ENCODE measurements around the gene RASL12. TPM values are rescaled to one million over a fixed set of nuclear protein-coding genes. Genes with fewer than 3 reads are reported as not detected.
A peak's percentile ranks its signal among the peaks of the same experiment; 100 is the strongest.

Gene RASL12
- total and polyA plus RNA-seq, 2 of the 8 experiments (the other 6 are each of a cell fraction or from before 2014, with no cell fraction given): 9.5 to 10.3 TPM

DNA sequence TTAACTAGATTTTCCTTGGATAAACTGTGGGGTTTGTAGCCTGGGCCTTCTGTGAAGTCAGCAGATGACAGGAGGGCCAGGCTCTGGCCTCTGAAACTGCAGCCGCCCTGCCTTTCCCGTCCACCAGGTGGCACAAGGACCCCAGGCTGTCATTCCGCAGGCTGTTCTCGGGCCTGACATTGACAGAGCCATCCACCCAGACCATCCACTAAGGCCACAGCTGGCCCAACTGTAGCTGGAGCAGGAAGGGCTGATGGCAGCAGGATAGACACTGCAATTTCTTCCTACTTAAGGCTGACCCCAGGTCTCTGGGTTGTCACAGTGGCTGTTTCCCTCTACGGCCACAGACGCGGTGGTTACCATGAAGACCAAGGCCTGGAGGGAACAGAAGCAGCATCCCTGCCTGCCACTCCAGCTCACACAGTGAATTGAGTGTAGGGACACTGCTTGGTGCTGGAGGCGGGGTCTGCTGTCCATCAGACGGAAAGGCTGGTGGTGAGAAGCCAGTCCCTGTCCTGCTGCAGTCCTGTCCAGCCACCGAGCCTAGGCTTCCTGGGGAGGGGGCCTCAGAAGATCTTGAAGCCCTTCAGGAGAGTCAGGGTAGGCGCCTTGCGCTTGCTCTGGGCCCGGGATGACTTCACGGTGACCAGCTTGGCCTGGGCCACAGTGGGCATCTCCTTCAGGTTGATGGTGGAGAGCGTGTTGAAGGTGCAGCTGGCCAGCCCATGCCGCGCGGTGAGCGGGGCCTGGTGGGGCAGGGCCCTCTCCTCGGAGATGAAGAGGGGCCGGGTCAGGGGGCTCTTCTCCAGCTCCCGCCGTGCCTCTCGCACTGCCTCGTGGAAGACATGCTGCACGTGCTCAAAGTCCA, 13.2 kb downstream of the RASL12 start (continued):
- TF ChIP-seq, protein P1, sequence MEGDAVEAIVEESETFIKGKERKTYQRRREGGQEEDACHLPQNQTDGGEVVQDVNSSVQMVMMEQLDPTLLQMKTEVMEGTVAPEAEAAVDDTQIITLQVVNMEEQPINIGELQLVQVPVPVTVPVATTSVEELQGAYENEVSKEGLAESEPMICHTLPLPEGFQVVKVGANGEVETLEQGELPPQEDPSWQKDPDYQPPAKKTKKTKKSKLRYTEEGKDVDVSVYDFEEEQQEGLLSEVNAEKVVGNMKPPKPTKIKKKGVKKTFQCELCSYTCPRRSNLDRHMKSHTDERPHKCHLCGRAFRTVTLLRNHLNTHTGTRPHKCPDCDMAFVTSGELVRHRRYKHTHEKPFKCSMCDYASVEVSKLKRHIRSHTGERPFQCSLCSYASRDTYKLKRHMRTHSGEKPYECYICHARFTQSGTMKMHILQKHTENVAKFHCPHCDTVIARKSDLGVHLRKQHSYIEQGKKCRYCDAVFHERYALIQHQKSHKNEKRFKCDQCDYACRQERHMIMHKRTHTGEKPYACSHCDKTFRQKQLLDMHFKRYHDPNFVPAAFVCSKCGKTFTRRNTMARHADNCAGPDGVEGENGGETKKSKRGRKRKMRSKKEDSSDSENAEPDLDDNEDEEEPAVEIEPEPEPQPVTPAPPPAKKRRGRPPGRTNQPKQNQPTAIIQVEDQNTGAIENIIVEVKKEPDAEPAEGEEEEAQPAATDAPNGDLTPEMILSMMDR (IDR thresholded peaks at IDR 0.05; ENCODE audit: control extremely low read depth in 1 of 3, insufficient read depth in 1 of 3, low read depth in 1 of 3, low read length in 3 of 3): peak; percentile 95 to 97 (median 97)
- TF ChIP-seq SP4 (IDR thresholded peaks at IDR 0.05; ENCODE audit: low read length) (no peak), SIN3A (conservative IDR thresholded peaks at IDR 0.05 in 1 of 2, IDR thresholded peaks at IDR 0.05 in 1 of 2; ENCODE audit: low read depth in 1 of 2, low read length in 2 of 2) (peak; percentile 93 to 98; a peak in 3 of 4 replicates)
